Stimulated activated memory B cell treated with anti-CD40 and anti-IgM and Interleukin-4, amounts not matched to agents 10 μg/mL and 1 μg/mL and 100 μg/mL, for 72 hours (primary cell): Measurements from ENCODE around the gene HMCN1.
A peak's percentile ranks its signal among the peaks of the same experiment; 100 is the strongest.
"Not testable (repeated sequence)": the region's sequence is repeated elsewhere in the genome, so short reads cannot be mapped to it uniquely, and the experiment has no call there.

Experiments used
- ATAC-seq: fragments of 150-1000 bp; cut with Tn5 transposase; 2 replicates; pipeline ENCODE4 v1.10.0; 2021
- H3K27ac Mint-ChIP-seq: one replicate; pipeline ENCODE4 v1.8.0; 2022; ENCODE audit warnings: mild to moderate bottlenecking, mixed read lengths
- H3K27me3 Mint-ChIP-seq: one replicate; pipeline ENCODE4 v1.8.0; 2022; ENCODE audit warnings: mixed read lengths
- H3K36me3 Mint-ChIP-seq: one replicate; pipeline ENCODE4 v1.8.0; 2022; ENCODE audit warnings: mixed read lengths
- H3K4me1 Mint-ChIP-seq: one replicate; pipeline ENCODE4 v1.8.0; 2022; ENCODE audit warnings: mixed read lengths
- H3K4me3 Mint-ChIP-seq: one replicate; pipeline ENCODE4 v1.8.0; 2022; ENCODE audit warnings: mild to moderate bottlenecking, moderate library complexity, mixed read lengths
- H3K9me3 Mint-ChIP-seq: one replicate; pipeline ENCODE4 v1.8.0; 2022; ENCODE audit warnings: mixed read lengths

HMCN1 gene

DNA sequence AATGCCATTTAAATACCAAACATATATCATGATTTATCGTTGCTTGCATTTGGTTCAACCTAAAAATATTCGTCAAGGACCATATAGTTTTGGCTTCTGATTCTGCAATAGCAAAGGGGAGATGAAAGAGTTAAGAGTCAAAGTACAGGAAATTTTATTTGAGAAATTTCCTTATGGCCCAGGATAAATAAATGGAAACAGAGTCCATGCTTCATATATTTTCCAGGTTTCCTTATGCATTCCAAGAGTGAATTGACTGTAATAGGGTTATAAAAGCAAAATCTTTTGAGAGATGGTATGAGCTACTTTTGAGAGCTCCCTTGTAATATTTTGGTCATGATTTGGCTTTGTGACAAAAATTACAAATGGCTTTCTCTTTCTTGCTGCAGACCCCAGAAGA lies 140.1 kb downstream of the HMCN1 start:
- Mint-ChIP-seq H3K9me3 (no peaks in the 10 kb centered on the region), H3K4me3 (no peak overlapping the region), H3K27ac (no peak overlapping the region), H3K4me1 (no peaks in the 10 kb centered on the region), H3K36me3 (no peaks in the 10 kb centered on the region), H3K27me3 (no peaks in the 10 kb centered on the region)
- no peak for ATAC-seq

DNA sequence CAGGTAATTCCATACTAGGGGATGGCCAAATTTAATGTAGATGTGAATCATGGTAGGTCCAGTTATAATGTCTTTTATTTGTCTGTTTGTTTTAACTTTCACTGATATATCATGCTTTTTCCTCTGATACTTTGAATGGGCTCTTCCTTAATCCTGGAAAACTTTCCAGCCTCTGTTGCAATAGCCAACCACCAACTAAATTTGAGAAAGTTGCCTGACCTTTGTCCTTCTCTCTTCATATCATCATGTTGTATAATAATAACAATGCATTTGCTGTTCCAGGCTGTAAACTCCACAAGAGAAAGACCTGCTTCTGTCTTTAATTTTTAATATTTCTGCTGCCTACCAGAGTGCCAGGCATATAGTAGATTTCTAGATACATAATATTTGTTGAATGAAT lies 146.1 kb downstream of the HMCN1 start:
- Mint-ChIP-seq H3K36me3 (no peaks in the 10 kb centered on the region), H3K4me1 (no peaks in the 10 kb centered on the region)
- ATAC-seq: no peak

DNA sequence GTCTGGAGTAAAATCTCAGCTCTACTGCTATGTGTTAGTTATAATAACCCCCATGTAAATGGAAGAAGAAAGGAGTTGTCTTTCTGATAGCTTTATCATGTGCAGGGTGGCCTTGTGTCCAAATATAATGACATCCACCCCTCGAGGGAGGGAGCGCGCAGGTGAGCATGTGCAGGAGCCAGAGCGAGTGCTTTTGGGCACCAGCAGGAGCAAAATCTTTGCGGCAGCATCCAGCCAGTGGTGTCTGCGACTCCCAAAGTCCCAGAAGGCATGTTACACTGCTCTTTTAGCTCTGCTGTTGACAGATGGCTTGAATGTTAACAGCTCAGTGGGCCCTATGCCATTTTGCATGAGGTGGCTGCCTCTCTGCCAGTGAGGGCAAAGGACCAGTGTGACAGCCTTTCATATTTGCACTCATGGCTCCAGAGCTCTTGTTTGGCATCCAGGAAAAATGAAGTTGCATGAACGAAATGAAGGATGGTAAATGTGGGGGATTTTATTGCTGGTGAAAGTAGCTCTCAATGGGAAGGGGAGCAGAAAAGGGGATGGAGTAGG lies 146.7 kb downstream of the HMCN1 start:
- no peaks in the 10 kb centered on the region for H3K9me3 Mint-ChIP-seq
- no peaks in the 10 kb centered on the region for H3K36me3 Mint-ChIP-seq
- ATAC-seq: peak; percentile 16
- no peaks in the 10 kb centered on the region for H3K4me1 Mint-ChIP-seq
- H3K4me3 Mint-ChIP-seq: no peak overlapping the region
- no peak overlapping the region for H3K27ac Mint-ChIP-seq
- no peaks in the 10 kb centered on the region for H3K27me3 Mint-ChIP-seq

More for the DNA sequence above, 146.1 kb downstream of the HMCN1 start:
- H3K4me3 Mint-ChIP-seq: no peak overlapping the region
- H3K27me3 Mint-ChIP-seq: no peaks in the 10 kb centered on the region
- H3K9me3 Mint-ChIP-seq: no peaks in the 10 kb centered on the region
- H3K27ac Mint-ChIP-seq: no peak overlapping the region

DNA sequence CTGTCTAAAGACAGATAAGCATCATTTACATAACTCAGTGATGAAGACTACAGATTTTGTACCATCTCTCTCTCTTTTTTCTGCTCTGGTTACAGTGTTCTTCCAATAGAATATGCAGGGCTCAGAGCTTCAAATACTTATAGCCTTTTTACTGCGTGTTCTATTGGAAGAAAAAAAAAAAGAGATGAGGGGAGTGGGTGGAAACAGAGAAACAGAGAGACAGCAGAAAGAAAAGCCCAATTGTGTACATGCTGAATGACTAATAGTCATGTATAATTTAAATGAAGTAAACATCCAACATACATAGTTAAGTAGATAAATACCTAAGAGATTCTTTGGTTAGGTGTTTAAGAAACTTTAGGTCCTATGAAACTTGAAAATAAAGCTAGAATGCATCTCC lies 151.9 kb downstream of the HMCN1 start:
- no peak overlapping the region for H3K4me3 Mint-ChIP-seq
- no peaks in the 10 kb centered on the region for H3K9me3 Mint-ChIP-seq
- H3K4me1 Mint-ChIP-seq: no peaks in the 10 kb centered on the region
- no peak for ATAC-seq
- no peak overlapping the region for H3K27ac Mint-ChIP-seq
- no peaks in the 10 kb centered on the region for H3K27me3 Mint-ChIP-seq
- no peaks in the 10 kb centered on the region for H3K36me3 Mint-ChIP-seq

DNA sequence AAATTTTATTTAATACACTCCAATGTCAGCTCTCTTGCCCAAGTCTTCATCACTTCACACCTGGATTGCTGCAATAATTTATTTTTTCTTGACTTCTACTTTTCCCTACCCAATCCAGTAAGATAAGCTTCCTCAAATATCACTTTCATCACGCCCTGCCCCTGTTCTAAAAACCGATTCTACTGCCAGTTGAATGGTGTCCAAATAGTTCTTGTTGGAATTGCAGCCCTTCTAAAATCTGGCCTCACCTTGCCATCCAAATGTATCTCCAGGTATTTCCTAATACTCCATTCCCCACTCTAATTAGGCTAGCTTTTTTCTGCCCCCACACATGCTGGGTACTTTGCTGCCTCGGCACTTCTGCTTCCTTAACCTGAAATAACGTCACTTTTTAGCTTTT lies 152.5 kb downstream of the HMCN1 start:
- Mint-ChIP-seq H3K4me1 (no peaks in the 10 kb centered on the region), H3K4me3 (no peak overlapping the region), H3K36me3 (no peaks in the 10 kb centered on the region), H3K27ac (no peak overlapping the region), H3K9me3 (no peaks in the 10 kb centered on the region), H3K27me3 (peaks cover 2% of the 10 kb centered on the region)
- no peak for ATAC-seq

DNA sequence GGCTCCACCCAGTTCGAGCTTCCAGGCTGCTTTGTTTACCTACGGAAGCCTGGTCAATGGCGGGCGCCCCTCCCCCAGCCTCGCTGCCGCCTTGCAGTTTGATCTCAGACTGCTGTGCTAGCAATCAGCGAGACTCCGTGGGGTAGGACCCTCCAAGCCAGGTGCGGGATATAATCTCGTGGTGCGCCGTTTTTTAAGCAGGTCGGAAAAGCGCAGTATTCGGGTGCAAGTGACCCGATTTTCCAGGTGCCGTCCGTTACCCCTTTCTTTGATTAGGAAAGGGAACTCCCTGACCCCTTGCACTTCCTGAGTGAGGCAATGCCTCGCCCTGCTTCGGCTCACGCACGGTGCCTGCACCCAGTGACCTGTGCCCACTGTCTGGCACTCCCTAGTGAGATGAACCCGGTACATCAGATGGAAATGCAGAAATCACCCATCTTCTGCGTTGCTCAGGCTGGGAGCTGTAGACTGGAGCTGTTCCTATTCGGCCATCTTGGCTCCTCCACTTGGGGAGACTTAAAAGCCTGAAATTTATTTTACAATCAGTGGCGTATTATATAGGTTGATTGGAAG lies 158.7 kb downstream of the HMCN1 start:
- H3K36me3 Mint-ChIP-seq, H3K27ac Mint-ChIP-seq, H3K27me3 Mint-ChIP-seq, H3K4me3 Mint-ChIP-seq, H3K9me3 Mint-ChIP-seq, H3K4me1 Mint-ChIP-seq, ATAC-seq: not testable (repeated sequence)

DNA sequence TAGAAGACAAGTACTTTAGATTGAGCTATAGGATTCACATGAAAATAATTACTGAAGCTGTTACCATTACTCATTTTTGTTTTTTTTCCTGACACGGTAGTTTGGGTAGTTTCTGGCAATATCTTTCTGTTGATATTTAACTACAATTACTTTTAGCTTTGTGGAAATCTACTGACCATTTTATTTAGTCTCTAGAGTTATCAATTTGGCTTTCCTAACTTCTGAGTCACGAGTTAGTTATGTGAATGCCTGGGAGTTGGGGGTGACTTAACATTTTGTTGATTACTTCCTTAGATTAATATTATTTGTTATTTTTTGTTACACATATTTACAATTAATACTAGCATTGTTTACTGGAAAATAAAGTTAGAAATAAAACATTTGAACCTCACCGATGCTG lies 160.6 kb downstream of the HMCN1 start:
- H3K4me3 Mint-ChIP-seq: no peak overlapping the region
- no peaks in the 10 kb centered on the region for H3K36me3 Mint-ChIP-seq
- H3K9me3 Mint-ChIP-seq: peaks cover 3% of the 10 kb centered on the region
- no peaks in the 10 kb centered on the region for H3K4me1 Mint-ChIP-seq
- no peak overlapping the region for H3K27ac Mint-ChIP-seq
- ATAC-seq: no peak
- H3K27me3 Mint-ChIP-seq: peaks cover 7% of the 10 kb centered on the region

DNA sequence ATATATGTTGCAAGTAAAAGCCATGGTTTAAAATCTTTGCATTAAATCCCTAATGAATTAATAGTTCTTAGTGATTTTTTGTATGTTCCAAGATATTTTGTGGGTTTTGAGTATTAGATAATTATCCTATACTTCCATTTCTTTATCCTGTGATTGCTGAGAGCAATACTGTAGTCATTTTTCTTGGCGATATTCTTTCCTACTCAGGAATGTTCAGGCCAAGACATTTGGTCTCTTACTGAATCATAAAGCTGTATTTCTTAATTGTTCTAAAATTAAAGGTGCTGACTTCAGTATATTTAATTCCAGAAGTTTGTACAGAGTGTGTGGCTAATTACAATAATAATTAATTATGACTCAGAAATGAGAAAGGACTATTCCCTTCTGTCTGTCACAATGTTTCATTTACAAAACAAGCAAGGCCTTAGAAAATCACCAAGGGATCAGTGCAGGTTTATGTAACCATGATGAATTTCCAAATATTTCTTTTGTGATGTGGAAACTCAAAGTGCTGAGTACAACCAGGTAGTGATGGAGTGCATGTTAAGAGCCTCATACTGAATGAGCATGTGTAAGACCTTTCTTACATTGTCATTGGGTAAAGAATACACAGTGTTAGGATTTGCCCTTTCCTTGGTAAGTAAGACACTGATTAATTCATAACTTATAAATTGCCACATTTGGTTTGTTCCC lies 161.2 kb downstream of the HMCN1 start:
- no peaks in the 10 kb centered on the region for H3K36me3 Mint-ChIP-seq
- peaks cover 12% of the 10 kb centered on the region for H3K27me3 Mint-ChIP-seq
- no peak overlapping the region for H3K4me3 Mint-ChIP-seq
- H3K27ac Mint-ChIP-seq: no peak overlapping the region
- peaks cover 3% of the 10 kb centered on the region for H3K9me3 Mint-ChIP-seq
- H3K4me1 Mint-ChIP-seq: no peaks in the 10 kb centered on the region
- ATAC-seq: no peak

DNA sequence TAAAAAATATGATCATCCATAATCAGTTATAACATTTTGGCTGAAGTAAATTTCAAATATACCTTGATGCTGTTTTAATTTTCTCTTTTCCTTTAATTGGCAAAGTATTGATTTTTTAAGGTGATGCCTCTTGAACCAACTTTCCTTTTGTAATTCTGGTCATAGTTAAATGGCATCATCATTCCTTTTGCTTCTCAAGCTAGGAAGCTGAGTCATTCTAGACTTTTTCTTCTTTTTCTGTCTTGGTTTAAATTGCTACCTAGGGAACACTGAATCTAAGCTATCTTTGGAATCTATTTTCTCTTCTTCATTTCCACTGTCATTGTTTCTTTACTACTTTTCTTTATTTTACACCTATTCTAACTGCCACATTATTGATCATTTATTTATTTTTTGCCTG lies 162.7 kb downstream of the HMCN1 start:
- Mint-ChIP-seq H3K4me3 (no peak overlapping the region), H3K4me1 (no peaks in the 10 kb centered on the region), H3K36me3 (no peaks in the 10 kb centered on the region), H3K9me3 (peaks cover 2% of the 10 kb centered on the region), H3K27me3 (peaks cover 20% of the 10 kb centered on the region), H3K27ac (no peak overlapping the region)
- no peak for ATAC-seq

DNA sequence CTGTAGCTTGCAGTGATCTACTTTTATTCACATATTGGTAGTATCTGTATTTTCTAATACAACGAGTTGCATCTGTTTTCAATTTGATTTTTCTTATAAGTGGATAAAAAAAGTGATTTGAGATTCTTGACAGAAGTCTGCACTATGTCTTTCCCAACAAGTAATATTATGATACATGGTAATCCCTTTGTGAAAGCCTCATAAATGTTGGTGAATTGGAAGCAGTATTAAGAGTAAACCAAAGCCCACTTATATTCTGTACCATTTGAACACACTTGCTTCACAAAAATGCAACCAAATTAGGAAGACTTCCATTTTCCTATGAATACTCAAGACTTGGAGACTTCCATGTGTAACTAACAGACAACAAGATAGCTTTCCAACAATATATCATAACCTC lies 172.0 kb downstream of the HMCN1 start:
- ATAC-seq: no peak
- peaks cover 12% of the 10 kb centered on the region for H3K27me3 Mint-ChIP-seq
- no peak overlapping the region for H3K27ac Mint-ChIP-seq
- H3K4me1 Mint-ChIP-seq: no peaks in the 10 kb centered on the region
- no peaks in the 10 kb centered on the region for H3K9me3 Mint-ChIP-seq
- H3K4me3 Mint-ChIP-seq: no peak overlapping the region
- H3K36me3 Mint-ChIP-seq: no peaks in the 10 kb centered on the region

DNA sequence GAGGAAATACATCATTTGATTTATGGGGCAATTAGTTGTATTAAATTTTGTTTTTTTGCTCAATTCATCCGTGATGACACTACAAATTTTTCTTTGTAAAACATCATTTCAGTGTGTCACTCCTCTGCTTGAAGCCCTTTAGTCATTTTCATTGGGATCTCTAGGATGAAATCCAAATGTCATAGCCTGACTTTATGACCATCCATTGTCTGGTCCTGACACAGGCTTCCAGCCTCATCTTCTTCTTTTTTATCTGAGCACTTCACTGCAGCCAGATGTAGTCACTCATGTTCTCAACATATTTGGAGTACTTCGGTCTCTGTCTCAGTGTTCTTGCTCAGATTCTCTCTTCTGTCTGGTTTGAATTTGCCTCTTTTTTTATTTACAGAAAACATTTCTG lies 173.1 kb downstream of the HMCN1 start:
- no peak for ATAC-seq
- Mint-ChIP-seq H3K9me3 (no peaks in the 10 kb centered on the region), H3K27ac (no peak overlapping the region), H3K4me1 (no peaks in the 10 kb centered on the region), H3K27me3 (peaks cover 8% of the 10 kb centered on the region), H3K36me3 (no peaks in the 10 kb centered on the region), H3K4me3 (no peak overlapping the region)

DNA sequence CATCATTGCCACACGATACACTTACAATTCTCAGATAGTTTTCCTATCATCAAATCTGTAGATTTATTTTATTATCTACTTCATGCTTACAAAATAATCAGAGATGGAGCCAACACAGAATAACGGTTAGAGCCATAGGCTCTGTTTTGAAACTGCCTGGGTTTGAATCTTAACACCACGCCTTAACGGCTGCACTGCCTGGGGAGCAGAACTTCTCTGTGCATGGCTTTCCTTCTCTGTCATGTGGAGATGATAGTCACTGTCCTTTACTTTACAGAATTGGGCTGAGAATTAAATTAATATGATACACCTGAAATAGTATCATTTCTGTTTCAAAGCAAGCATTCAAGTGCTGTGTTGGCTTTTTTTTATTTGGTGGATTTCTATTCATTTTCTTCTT lies 177.8 kb downstream of the HMCN1 start:
- Mint-ChIP-seq H3K4me1 (no peaks in the 10 kb centered on the region), H3K27me3 (peaks cover 9% of the 10 kb centered on the region), H3K9me3 (no peaks in the 10 kb centered on the region), H3K4me3 (no peak overlapping the region), H3K27ac (no peak overlapping the region), H3K36me3 (no peaks in the 10 kb centered on the region)
- ATAC-seq: no peak

DNA sequence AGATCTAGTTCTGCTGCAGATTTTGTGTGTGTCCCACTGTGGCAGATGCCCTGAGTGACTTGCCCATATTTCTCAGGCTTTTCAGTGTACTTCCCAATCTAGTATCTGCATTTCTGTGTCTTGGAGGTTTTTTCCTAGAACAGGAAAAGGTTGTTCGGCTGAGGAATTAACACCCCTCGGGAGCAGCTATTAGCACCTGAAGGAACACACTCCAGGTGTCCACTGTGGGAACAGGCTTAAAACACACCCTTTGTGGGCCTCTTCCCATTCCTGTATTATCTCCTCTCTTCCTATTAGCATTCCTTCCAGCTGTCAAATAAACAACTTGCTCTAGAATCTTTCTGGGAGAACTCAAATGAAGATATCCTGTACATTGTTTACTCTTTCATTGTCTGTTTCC lies 178.3 kb downstream of the HMCN1 start:
- no peak for ATAC-seq
- Mint-ChIP-seq H3K36me3 (no peaks in the 10 kb centered on the region), H3K27me3 (peaks cover 9% of the 10 kb centered on the region), H3K4me3 (no peak overlapping the region), H3K9me3 (no peaks in the 10 kb centered on the region), H3K27ac (no peak overlapping the region), H3K4me1 (no peaks in the 10 kb centered on the region)

DNA sequence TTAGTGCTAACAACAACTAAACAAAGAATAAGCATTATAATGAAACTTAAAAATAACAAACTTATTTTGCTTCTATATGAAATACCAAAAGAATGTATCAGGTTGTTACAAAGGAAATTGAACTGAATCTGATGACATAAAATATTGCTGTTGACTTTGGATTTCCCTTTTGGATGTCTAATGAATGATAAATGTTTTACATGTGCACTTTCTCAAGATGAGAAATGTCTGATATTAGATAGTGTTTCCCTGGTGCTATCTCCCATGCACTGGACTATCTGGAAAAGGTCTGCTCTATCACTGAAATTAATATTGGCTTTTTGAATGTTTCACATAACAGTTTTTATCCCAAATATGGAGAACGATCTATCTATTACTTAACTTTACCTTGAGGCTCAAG lies 179.9 kb downstream of the HMCN1 start:
- H3K27ac Mint-ChIP-seq: no peak overlapping the region
- H3K36me3 Mint-ChIP-seq: no peaks in the 10 kb centered on the region
- H3K4me3 Mint-ChIP-seq: no peak overlapping the region
- no peak for ATAC-seq
- peaks cover 18% of the 10 kb centered on the region for H3K27me3 Mint-ChIP-seq
- no peaks in the 10 kb centered on the region for H3K4me1 Mint-ChIP-seq
- H3K9me3 Mint-ChIP-seq: no peaks in the 10 kb centered on the region

DNA sequence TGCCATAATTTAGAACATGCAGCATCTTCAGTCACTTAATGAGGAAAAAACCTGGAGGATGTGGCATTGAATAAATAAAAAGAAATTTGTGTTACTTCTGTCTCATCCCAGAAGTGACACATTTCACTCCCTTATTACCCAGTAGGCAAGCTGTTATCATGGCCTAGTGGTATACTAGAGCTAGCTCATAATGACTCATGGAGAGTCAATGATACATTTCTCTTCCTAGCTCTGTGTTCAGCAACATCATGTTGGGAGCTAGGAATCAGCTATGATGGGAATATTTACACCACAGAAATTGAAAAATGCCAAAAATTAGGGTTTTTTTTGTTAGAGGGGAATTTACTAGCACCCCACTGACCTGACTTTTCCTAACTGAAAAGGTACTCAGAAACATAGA lies 182.7 kb downstream of the HMCN1 start:
- peaks cover 18% of the 10 kb centered on the region for H3K27me3 Mint-ChIP-seq
- H3K36me3 Mint-ChIP-seq: no peaks in the 10 kb centered on the region
- no peak for ATAC-seq
- H3K9me3 Mint-ChIP-seq: no peaks in the 10 kb centered on the region
- no peaks in the 10 kb centered on the region for H3K4me1 Mint-ChIP-seq
- H3K27ac Mint-ChIP-seq: no peak overlapping the region
- H3K4me3 Mint-ChIP-seq: no peak overlapping the region

DNA sequence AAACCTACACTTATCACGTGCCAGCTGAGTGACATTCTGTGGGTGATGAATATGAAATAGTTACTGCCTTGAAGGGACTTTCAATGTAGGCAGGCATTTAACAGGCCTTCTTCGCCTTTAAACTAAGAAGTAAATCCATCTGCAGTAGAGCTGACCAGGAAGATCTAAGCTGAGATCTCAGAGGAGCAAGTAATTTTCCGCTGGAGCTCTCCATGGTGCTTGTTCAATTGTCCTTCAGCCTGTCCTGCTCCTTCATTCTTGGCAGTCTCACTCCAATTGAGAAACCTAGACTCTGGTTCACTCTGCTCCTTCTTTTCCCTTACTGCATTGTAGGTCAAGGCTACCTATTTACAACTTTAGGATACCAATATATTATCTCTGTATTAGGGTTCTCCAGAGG lies 183.5 kb downstream of the HMCN1 start:
- Mint-ChIP-seq H3K4me1 (no peaks in the 10 kb centered on the region), H3K36me3 (no peaks in the 10 kb centered on the region), H3K4me3 (no peak overlapping the region), H3K9me3 (no peaks in the 10 kb centered on the region), H3K27me3 (peaks cover 18% of the 10 kb centered on the region), H3K27ac (no peak overlapping the region)
- ATAC-seq: no peak
